Aorta (tissue), 5 donors: ENCODE measurements around the gene NHLRC1. TPM values are rescaled to one million over a fixed set of nuclear protein-coding genes. Genes with fewer than 3 reads are reported as not detected.
"Not testable (repeated sequence)": the region's sequence is repeated elsewhere in the genome, so short reads cannot be mapped to it uniquely, and the experiment has no call there.

ENCODE experiments used
- ATAC-seq: fragments of 200-7000 bp; cut with Tn5 transposase; one replicate; pipeline ENCODE4 v1.9.1; 2022; ENCODE audit warnings: moderate library complexity; ENCODE audit not compliant: low FRiP score
- DNase-seq, 2 donors: peaks; one replicate each; pipeline ENCODE4 v3.0.0-alpha.2; 2020
- H3K27ac ChIP-seq, 2 donors: one replicate each; pipeline ENCODE4 v1.5.1; 2013; ENCODE audit warnings: low read length in 2 of 2, mild to moderate bottlenecking in 2 of 2, moderate library complexity in 2 of 2, control low read depth in 1 of 2, inconsistent platforms in 1 of 2, low read depth in 1 of 2
- H3K27me3 ChIP-seq, 2 donors: one replicate each; pipeline ENCODE4 v1.6.1; 2013; ENCODE audit warnings: control low read depth in 1 of 2, low read length in 1 of 2, mild to moderate bottlenecking in 1 of 2, moderate library complexity in 1 of 2; ENCODE audit not compliant: insufficient read depth in 2 of 2, control insufficient read depth in 1 of 2
- H3K36me3 ChIP-seq, 2 donors: one replicate each; pipeline ENCODE4 v1.6.1; 2013; ENCODE audit warnings: control low read depth in 1 of 2, low read length in 1 of 2, mild to moderate bottlenecking in 1 of 2; ENCODE audit not compliant: insufficient read depth in 2 of 2, control insufficient read depth in 1 of 2
- H3K4me1 ChIP-seq, 2 donors: one replicate each; pipeline ENCODE4 v1.6.1; 2013; ENCODE audit warnings: low read length in 2 of 2, control low read depth in 1 of 2, mild to moderate bottlenecking in 1 of 2, moderate library complexity in 1 of 2; ENCODE audit not compliant: insufficient read depth in 2 of 2, control insufficient read depth in 1 of 2
- H3K4me3 ChIP-seq, 2 donors: one replicate each; pipeline ENCODE4 v1.5.1; 2013; ENCODE audit warnings: low read length in 2 of 2, control low read depth in 1 of 2, mild to moderate bottlenecking in 1 of 2
- H3K9me3 ChIP-seq: one replicate; pipeline ENCODE4 v1.6.1; 2013; ENCODE audit warnings: mild to moderate bottlenecking, low read length; ENCODE audit not compliant: control insufficient read depth
- WGBS, 2 donors: extraction: QIAGEN DNeasy Blood & Tissue Kit; methylation state at CpG; one replicate each; pipeline ENCODE4 v1.1.7; 2013; 5-methylcytosine and 5-hydroxymethylcytosine counted together
- intact Hi-C, 2 donors: fragments of 100-400 bp; cut with DNase I; formaldehyde crosslinking; loops; one replicate each; pipeline versions ENCODE4 v1.14.2 to v1.15.0; 2022
- polyA plus RNA-seq, 2 donors: library from polyadenylated mRNA; stranded (reverse); fragments of 200-250 nt; gene quantifications; one replicate each; pipeline ENCODE4 v1.2.3, GENCODE V29; 2013
- total RNA-seq, 2 donors: library from RNA; stranded (reverse); fragmentation: NEBNext Ultra II Directional; extraction: Animal tissue kit (Norgen Biotek cat#: 25700); gene quantifications; one replicate each; pipeline ENCODE4 v1.2.1, GENCODE V29; 2021
- donor health status: healthy with polysubstance abuse.
- donor health status: Bipolar disorder and iron deficiency.
- donor health status: DM: no; HTN: no; CAD: no.
- donor health status: DM: no; HTN: no; CAD: no.
- donor health status: DM: yes; HTN: yes; CAD: no.

The NHLRC1 gene
- total and polyA plus RNA-seq, 4 donors = 0.94 to 2.1 (median 1.7) TPM

DNA sequence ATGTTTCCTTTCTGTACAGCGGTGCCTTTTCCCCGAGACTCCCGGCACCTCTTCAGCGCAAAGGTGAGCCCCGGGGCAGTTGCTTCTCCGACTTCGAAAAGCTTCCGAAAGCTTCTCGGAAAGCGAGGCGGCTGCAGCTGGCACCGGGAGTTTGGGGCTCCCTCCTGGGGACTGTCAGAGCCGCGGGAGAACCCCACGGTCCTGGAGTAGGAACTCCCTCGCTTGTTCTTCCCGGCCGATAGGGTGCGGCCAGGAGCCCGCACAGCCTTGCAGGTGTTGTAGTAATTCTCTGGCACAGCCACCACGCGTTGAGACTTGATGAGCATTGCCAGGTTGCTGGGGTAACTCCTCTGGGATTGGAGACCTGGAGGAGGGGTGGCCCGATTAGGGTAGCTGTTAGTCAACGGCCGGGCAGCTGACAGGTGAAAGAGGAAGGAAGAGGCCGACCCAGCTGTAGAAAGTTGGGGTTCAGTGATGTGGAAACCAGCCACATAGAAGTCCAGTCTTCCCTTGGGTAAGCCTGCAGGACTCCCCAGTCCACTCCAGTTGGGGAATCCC, 33.5 kb upstream of the NHLRC1 start:
- WGBS, 2 donors = 1 to 2% methylated on average over 26 of the region's 26 CpGs
- ATAC-seq (no peak), DNase-seq (peak; percentile 65 to 78)
- peak overlapping the region; percentile 85 to 91 for H3K4me3 ChIP-seq
- no peaks in the 10 kb centered on the region for H3K9me3 ChIP-seq
- H3K27me3 ChIP-seq = no peaks in the 10 kb centered on the region
- no peak overlapping the region for H3K27ac ChIP-seq
- no peaks in the 10 kb centered on the region for H3K4me1 ChIP-seq
- no peaks in the 10 kb centered on the region for H3K36me3 ChIP-seq
- intact Hi-C loops = loop anchor here in 1 of 2 donors (5.0 kb wide), 1 partner anchor 106 kb away; the partner anchor contains the start of gene DEK

DNA sequence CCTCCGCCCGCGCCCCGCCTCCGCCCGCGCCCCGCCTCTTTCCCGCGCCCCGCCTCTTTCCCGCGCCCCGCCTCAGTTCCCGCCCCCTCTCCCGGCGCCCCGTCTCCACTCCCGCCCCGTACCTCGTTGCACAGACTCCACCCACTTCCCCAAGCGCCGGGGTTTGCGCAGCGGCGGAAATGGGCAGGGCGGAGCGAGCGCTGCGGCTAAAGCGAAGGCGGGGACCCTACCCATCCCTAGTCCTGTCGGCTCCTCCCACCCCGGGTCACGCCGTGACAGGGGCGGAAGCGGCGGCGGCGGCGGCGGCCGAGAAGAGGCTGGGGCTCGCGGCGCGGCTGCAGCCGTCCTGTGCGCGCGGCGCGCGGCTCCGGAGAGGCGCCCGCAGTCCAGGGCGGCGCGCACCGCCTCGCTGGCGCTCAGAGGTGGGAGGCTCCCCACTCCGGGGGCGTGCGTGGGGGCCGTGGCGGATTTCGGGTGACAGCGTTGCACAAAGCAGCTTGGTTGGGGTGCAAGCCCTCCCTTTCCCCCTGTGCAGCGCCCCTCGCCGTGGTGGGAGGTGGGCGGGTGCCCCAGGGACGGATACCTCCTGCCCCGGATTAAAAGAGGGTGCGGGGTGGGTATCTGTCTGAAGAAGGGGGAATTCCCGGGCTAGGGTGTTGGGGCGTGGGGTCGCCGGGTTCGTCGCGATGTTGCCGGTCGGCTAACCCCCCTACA, 32.8 kb upstream of the NHLRC1 start, which contains the start of gene KDM1B:
TSS of gene KDM1B (plus strand) at position 273 of the 714 bp plus-strand sequence. CDS start 4,474 bp downstream, outside the sequence.
- 1% methylated on average over 59 to 87 of the region's 87 CpGs for WGBS, 2 donors
- DNase-seq = peak; percentile 99
- Histone ChIP-seq H3K27ac (peak within 1 kb of the TSS in 1 of 2 donors; percentile 34), H3K27me3 (no peaks in the 10 kb centered on the region), H3K9me3 (no peaks in the 10 kb centered on the region), H3K36me3 (no peaks in the 10 kb centered on the region), H3K4me1 (no peaks in the 10 kb centered on the region), H3K4me3 (peak within 1 kb of the TSS; percentile 85 to 91)
- intact Hi-C loops = loop anchor here in 1 of 2 donors (5.0 kb wide), 1 partner anchor 107 kb away; the partner anchor contains the start of gene DEK
- ATAC-seq = peak; percentile 100

DNA sequence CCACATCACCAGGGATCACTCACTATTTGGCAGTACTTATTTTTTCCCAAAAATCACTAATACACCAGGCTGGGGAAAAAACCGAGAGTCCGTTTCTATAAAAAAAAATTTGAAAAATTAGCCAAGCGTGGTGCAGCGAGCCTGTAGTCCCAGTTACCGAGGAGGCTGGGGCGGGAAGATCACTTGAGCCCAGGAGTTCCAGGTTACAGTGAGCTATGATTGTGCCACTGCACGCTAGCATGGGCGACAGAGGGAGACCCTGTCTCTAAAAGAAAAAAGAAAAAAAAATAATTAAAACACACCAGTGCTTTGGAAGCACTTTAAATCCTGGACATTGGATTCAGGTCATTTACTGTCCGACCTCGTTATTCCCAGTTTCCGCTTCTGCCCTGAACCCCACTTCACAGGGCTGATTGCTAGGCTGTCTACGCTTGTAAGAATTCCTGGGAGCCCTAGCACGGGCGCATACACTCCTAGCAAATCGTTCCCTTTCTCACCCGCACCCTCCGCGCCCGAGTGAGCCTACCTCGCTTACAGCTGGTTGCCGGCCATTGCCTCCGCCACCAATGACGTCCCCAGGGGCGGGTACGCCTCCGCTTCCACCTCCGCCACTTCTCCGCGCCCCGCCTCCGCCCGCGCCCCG, 32.2 kb upstream of the NHLRC1 start, which contains the start of gene TPMT:
TSS of gene TPMT (minus strand) at position 571 of the 643 bp plus-strand sequence. CDS start 5,950 bp downstream, outside the sequence.
- peak within 1 kb of the TSS; percentile 85 to 91 for H3K4me3 ChIP-seq
- H3K4me1 ChIP-seq = no peaks in the 10 kb centered on the region
- H3K27ac ChIP-seq = peak within 1 kb of the TSS in 1 of 2 donors; percentile 34
- intact Hi-C loops = loop anchor here in 1 of 2 donors (5.0 kb wide), 1 partner anchor 108 kb away; the partner anchor contains the start of gene DEK
- ATAC-seq = no peak
- no peaks in the 10 kb centered on the region for H3K36me3 ChIP-seq
- 0% methylated on average over 34 of the region's 34 CpGs for WGBS, 2 donors
- no peaks in the 10 kb centered on the region for H3K9me3 ChIP-seq
- peak in 1 of 2 donors; percentile 50 for DNase-seq
- H3K27me3 ChIP-seq = no peaks in the 10 kb centered on the region

DNA sequence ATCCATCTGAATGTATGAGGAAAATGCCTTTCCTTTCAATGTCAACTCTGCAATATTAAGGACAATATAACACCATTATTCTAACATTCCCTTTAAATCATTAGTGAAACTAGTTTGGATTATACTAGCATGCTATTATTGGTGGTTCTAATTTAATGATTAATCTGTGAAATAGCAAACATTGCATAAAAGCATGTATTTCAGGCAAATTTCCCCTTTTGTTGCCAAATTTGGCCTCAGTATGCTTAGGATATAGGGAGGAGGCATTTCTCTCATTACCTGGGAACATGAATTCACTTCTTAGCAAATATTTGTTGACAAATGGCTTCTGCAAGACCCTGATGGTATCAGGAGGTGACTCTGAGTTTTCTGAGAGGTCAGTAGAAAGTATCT, 30.8 kb upstream of the NHLRC1 start:
- DNase-seq (no peak), ATAC-seq (no peak)
- H3K4me3 ChIP-seq = no peak overlapping the region
- no peaks in the 10 kb centered on the region for H3K36me3 ChIP-seq
- no peaks in the 10 kb centered on the region for H3K27me3 ChIP-seq
- no peak overlapping the region for H3K27ac ChIP-seq
- H3K4me1 ChIP-seq = no peaks in the 10 kb centered on the region
- H3K9me3 ChIP-seq = no peaks in the 10 kb centered on the region
- intact Hi-C loops = no loop called here

DNA sequence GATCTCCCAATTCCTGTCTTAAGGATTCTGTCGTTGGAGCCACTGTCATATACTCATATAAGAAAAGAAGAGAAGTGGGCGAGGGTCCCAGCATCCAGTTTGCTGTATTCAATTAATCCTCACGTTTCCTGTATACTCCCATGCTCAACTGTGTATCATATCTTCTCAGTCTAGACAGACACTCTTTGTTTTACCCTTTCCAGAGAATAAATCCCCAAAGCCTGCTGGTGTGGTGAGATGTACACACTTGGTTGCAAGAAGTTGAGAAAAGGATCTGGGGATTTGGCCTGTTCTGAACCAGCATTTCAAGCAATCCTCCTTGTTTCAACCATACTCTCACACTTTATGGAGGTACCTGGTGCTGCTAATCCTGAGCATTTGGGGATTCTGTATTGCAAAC, 29.3 kb upstream of the NHLRC1 start:
- WGBS, 2 donors = 88 to 96% methylated on average over 3 of the region's 3 CpGs

DNA sequence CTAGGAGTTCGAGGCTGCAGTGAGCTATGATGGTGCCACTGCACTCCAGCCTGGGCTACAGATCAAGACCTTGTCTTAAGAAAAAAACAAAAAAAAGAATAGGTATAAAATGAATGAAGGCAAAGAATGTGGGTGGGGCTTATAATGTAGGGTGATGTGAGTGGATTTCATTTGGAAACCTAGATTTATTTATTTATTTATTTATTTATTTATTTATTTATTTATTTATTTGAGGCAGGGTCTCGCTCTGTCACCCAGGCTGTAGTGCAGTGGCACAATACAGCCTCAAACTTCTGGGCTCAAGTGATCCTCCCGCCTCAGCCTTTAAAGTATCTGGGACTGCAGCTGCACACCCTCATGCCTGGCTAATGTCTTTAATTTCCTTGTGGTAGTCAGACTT, 28.9 kb upstream of the NHLRC1 start:
- ATAC-seq, DNase-seq, H3K4me1 ChIP-seq, H3K27me3 ChIP-seq, H3K27ac ChIP-seq, H3K9me3 ChIP-seq, intact Hi-C loops, H3K36me3 ChIP-seq, H3K4me3 ChIP-seq: not testable (repeated sequence)
- WGBS, 2 donors = 98% methylated on average over 3 of the region's 3 CpGs

More for the DNA sequence above, 29.3 kb upstream of the NHLRC1 start:
- intact Hi-C loops = no loop called here
- no peaks in the 10 kb centered on the region for H3K9me3 ChIP-seq
- H3K4me1 ChIP-seq = no peaks in the 10 kb centered on the region
- no peaks in the 10 kb centered on the region for H3K36me3 ChIP-seq
- ATAC-seq (no peak), DNase-seq (no peak)
- no peak overlapping the region for H3K4me3 ChIP-seq
- H3K27me3 ChIP-seq = no peaks in the 10 kb centered on the region
- no peak overlapping the region for H3K27ac ChIP-seq

DNA sequence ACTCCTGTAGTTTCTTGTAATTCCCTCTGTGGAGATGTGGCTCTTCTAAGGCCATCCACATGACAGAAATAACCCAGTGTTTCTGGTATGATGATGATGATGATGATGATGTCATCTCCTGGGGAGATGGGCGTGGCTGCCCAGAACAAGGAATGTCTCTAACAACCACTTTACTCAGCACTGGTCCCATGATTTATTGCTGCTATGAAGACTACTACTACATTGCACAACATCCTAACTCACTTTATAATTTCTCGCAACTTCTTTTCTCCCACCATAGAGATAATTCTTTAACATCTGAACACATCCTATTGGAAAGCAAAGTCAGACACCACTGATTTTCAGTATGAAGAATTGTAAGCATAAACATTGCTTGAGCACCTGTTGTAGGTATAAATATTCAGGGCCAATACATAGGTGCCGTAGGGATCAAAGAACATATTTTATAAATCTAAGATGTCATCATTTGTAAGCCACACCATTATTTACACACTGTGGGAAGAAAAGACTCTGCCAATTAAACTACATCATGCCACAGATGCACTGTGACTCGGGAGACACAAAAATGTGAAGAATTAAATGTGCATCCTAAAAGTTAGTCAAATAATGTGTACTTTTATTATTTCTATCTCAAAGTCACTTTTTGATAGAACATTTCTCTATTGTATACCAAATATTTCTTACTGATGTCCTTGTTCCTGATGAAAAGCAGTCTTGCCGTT, 26.0 kb upstream of the NHLRC1 start:
- DNase-seq = no peak
- WGBS, 2 donors = 94% methylated on average over 5 of the region's 5 CpGs

DNA sequence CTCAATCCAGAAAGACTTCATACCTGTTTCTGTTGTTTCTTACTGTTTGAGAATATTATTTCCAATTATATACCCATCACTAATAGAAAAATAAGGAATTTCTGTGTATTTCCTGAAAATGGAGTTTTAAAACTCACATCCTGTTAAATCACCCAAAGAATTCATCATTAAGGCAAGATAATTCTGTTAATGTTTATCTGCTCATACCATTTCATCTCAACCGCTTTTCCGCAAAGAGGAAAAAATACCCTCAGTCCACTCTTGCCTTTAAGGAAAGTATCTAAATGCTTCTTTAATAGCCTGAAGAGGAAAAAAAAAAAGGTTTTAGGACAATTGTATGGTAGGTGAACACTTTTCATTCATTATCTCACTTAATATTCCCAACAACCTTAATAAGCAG, 25.1 kb upstream of the NHLRC1 start:
- intact Hi-C loops = no loop called here
- H3K4me1 ChIP-seq = no peaks in the 10 kb centered on the region
- WGBS, 2 donors = 99 to 100% methylated on average over 2 of the region's 2 CpGs
- H3K27ac ChIP-seq = no peak overlapping the region
- ATAC-seq (no peak), DNase-seq (no peak)
- H3K9me3 ChIP-seq = no peaks in the 10 kb centered on the region
- H3K36me3 ChIP-seq = no peaks in the 10 kb centered on the region
- no peaks in the 10 kb centered on the region for H3K27me3 ChIP-seq
- H3K4me3 ChIP-seq = no peak overlapping the region

More for the DNA sequence above, 26.0 kb upstream of the NHLRC1 start:
- intact Hi-C loops = no loop called here
- no peak overlapping the region for H3K27ac ChIP-seq
- H3K9me3 ChIP-seq = no peaks in the 10 kb centered on the region
- H3K27me3 ChIP-seq = no peaks in the 10 kb centered on the region
- H3K36me3 ChIP-seq = no peaks in the 10 kb centered on the region
- H3K4me3 ChIP-seq = no peak overlapping the region
- no peak for ATAC-seq
- no peaks in the 10 kb centered on the region for H3K4me1 ChIP-seq
